Ovary (tissue), 3 donors: ENCODE data around the gene MYMX.

Experiments used
- CTCF ChIP-seq, 3 donors: fragments of 450-650 bp in 2 of 3; fragments of 200-600 bp in 1 of 3; IDR thresholded peaks; one replicate each; pipeline versions ENCODE4 v1.5.1 to v1.8.0; 2016 to 2022; ENCODE audit warnings: antibody characterized with exemption in 3 of 3, mild to moderate bottlenecking in 1 of 3
- POLR2A ChIP-seq: fragments of 450-650 bp; IDR thresholded peaks from one replicate; pipeline ENCODE4 v1.6.1; 2017; ENCODE audit warnings: antibody characterized with exemption, mild to moderate bottlenecking, moderate library complexity
- donor health status: DM: no; HTN: no; CAD: no.

- TF ChIP-seq POLR2A (no peak), CTCF (IDR thresholded peaks at IDR 0.05) (no peak)
These were observed 37.1 kb upstream of the MYMX start for GRCh38 chr6:44179648-44180047.
